Large intestine (tissue), 3 donors: ENCODE data around the gene RAB5IF. TPM values are rescaled to one million over a fixed set of nuclear protein-coding genes. Genes with fewer than 3 reads are reported as not detected.

ENCODE experiments used
- DNase-seq, 2 donors: peaks; one replicate each; pipeline versions ENCODE4 v3.0.0 to v3.0.0-alpha.2; 2013
- H3K27ac ChIP-seq: one replicate; pipeline ENCODE4 v1.5.1; 2013; ENCODE audit warnings: low read length
- H3K27me3 ChIP-seq: 2 replicates; pipeline ENCODE4 v1.6.1; 2013; ENCODE audit warnings: low read length; ENCODE audit not compliant: control insufficient read depth, insufficient read depth
- H3K36me3 ChIP-seq: 2 replicates; pipeline ENCODE4 v1.6.1; 2013; ENCODE audit warnings: low read length; ENCODE audit not compliant: control insufficient read depth, insufficient read depth
- H3K4me1 ChIP-seq: one replicate; pipeline ENCODE4 v1.6.1; 2013; ENCODE audit warnings: low read length; ENCODE audit not compliant: control insufficient read depth, insufficient read depth
- H3K4me3 ChIP-seq: one replicate; pipeline ENCODE4 v1.5.1; 2013; ENCODE audit warnings: low read length
- H3K9me3 ChIP-seq: one replicate; pipeline ENCODE4 v1.6.1; 2013; ENCODE audit warnings: mild to moderate bottlenecking, low read depth, low read length, moderate library complexity; ENCODE audit not compliant: control insufficient read depth
- WGBS: methylation state at CpG from one replicate; pipeline ENCODE4 v1.1.5; 2013; ENCODE audit warnings: low lambda C conversion rate; ENCODE audit not compliant: insufficient coverage; 5-methylcytosine and 5-hydroxymethylcytosine counted together
- polyA plus RNA-seq: library from polyadenylated mRNA; unstranded; fragments of 120-200 nt; gene quantifications from one replicate; pipeline ENCODE4 v1.2.1, GENCODE V29; 2013

The RAB5IF gene
- polyA plus RNA-seq, 1 donor: 101 TPM

DNA sequence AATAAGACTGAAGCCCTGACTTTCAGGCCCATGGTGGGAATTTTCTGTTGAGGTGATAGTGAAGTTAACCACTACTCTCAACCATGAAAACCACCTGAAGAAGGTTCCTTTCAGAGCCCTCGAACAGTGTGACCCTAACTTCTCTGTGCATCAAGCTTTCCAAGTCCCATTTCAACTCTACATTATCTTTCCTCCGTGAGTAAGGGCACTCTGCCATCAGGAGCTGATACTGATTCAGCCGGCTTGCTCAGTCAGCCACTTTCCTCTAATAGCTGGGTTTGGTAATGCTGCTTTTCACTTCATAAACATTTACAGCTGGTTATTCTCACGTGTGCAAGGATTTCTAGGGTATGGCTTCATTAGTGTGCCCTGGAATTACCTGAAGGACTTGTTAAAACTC lies 51.2 kb downstream of the RAB5IF start:
- WGBS: no CpG with 5 or more reads among the region's 4 CpGs
- Histone ChIP-seq H3K4me3 (no peak overlapping the region), H3K36me3 (peaks cover 14% of the 10 kb centered on the region), H3K4me1 (no peaks in the 10 kb centered on the region), H3K27me3 (no peaks in the 10 kb centered on the region), H3K9me3 (no peaks in the 10 kb centered on the region), H3K27ac (no peak overlapping the region)
- DNase-seq: no peak

DNA sequence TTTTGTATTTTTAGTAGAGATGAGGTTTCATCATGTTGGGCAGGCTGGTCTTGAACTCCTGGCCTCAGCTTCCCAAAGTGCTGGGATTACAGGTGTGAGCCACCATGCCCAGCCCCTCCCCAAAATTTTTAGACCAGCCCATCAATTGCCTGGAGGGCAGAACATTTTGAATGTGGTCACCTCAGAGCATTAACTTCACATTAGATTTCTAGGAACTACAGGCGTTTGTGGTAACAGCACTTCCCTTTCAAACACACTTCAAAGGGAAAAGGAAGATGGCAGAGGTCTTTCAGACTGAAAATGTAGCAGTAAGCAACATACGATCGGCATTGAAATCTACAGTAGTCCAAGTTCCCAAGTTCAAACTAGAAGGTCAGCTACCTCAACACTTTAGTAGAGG lies 52.7 kb downstream of the RAB5IF start:
- peaks cover 12% of the 10 kb centered on the region for H3K36me3 ChIP-seq
- no peak overlapping the region for H3K27ac ChIP-seq
- no peaks in the 10 kb centered on the region for H3K27me3 ChIP-seq
- no peak overlapping the region for H3K4me3 ChIP-seq
- no peak for DNase-seq
- WGBS: no CpG with 5 or more reads among the region's 3 CpGs
- no peaks in the 10 kb centered on the region for H3K4me1 ChIP-seq
- H3K9me3 ChIP-seq: no peaks in the 10 kb centered on the region

Other genes starting within 250 kb of the RAB5IF start
- gene MYL9, start 64.3 kb upstream of the RAB5IF start, polyA plus RNA-seq: 537 TPM
- 42.0 TPM for gene TGIF2, start 32.2 kb upstream of the RAB5IF start, polyA plus RNA-seq
- gene SLA2, start 40.4 kb downstream of the RAB5IF start, polyA plus RNA-seq: 1.6 TPM
- 18.3 TPM for gene NDRG3, start 140.3 kb downstream of the RAB5IF start, polyA plus RNA-seq
- gene DSN1, start 168.0 kb downstream of the RAB5IF start, polyA plus RNA-seq: 13.8 TPM